ENCODE measurements around the gene CRCP. TPM values are rescaled to one million over a fixed set of nuclear protein-coding genes. Genes with fewer than 3 reads are reported as not detected.
A peak's percentile ranks its signal among the peaks of the same experiment; 100 is the strongest.

Gene CRCP
- total and polyA plus RNA-seq, 2 experiments from 2014 or later, result 36.1 to 43.4 TPM

- TF ChIP-seq CTCF (conservative IDR thresholded peaks at IDR 0.05; ENCODE audit: low read depth in 2 of 2) (no peak), POLR2AphosphoS5 (IDR thresholded peaks at IDR 0.05; ENCODE audit: low read depth) (no peak), ZNF331 (CRISPR knock-in tag; IDR thresholded peaks at IDR 0.05; ENCODE audit: low read depth) (no peak)
Observed at GRCh38 chr7:66190504-66190857, 75.8 kb downstream of the CRCP start (continued).

GRCh38 chr7:66193146-66193725 lies 78.6 kb downstream of the CRCP start:
- Histone ChIP-seq H3K36me3 (ENCODE audit: insufficient read depth) (no peaks in the 10 kb centered on the region), H4K20me1 (replicated peaks; ENCODE audit: insufficient read depth) (no peaks in the 10 kb centered on the region), H3K9me2 (ENCODE audit: insufficient read depth) (no peaks in the 10 kb centered on the region), H3F3A (replicated peaks; ENCODE audit: low read depth) (no peaks in the 10 kb centered on the region), H3K79me2 (replicated peaks; ENCODE audit: insufficient read depth) (no peaks in the 10 kb centered on the region), H3K27ac (ENCODE audit: low read depth) (no peak overlapping the region), H2AFZ (no peak overlapping the region), H3K4me2 (no peak overlapping the region), H3K4me1 (ENCODE audit: insufficient read depth) (peaks cover under 1% of the 10 kb centered on the region; the same call in 1 of the 2 replicates), H3K4me3 (no peak overlapping the region), H3K27me3 (ENCODE audit: insufficient read depth) (no peaks in the 10 kb centered on the region)
- Mint-ChIP-seq H3K4me1 (peaks cover 2% of the 10 kb centered on the region; the same call in 1 of the 3 replicates), H3K36me3 (ENCODE audit: low read depth) (no peaks in the 10 kb centered on the region), H3K4me3 (no peak overlapping the region), H3K27me3 (ENCODE audit: insufficient read depth, low read depth, poor library complexity) (peaks cover 7% of the 10 kb centered on the region), H3K9me3 (no peaks in the 10 kb centered on the region), H3K27ac (no peak overlapping the region)
- DNase-seq (ENCODE audit: low spot score), result no peak
- no peak for TF ChIP-seq POLR2AphosphoS5 (IDR thresholded peaks at IDR 0.05; ENCODE audit: low read depth)
- ATAC-seq, result no peak

GRCh38 chr7:66198469-66198868 lies 83.8 kb downstream of the CRCP start:
- peaks cover 5% of the 10 kb centered on the region; the same call in 1 of the 2 replicates for H3K4me1 ChIP-seq (ENCODE audit: insufficient read depth)
- Mint-ChIP-seq H3K36me3 (ENCODE audit: low read depth) (no peaks in the 10 kb centered on the region), H3K4me1 (peaks cover 7% of the 10 kb centered on the region; the same call in 2 of the 3 replicates), H3K27me3 (ENCODE audit: insufficient read depth, low read depth, poor library complexity) (peaks cover 11% of the 10 kb centered on the region), H3K4me3 (no peak overlapping the region), H3K9me3 (no peaks in the 10 kb centered on the region; the same call in 2 of the 3 replicates), H3K27ac (no peak overlapping the region)
- TF ChIP-seq CTCF (conservative IDR thresholded peaks at IDR 0.05; ENCODE audit: low read depth in 2 of 2) (no peak), JUNB (IDR thresholded peaks at IDR 0.05; ENCODE audit: unreplicated experiment) (no peak), STAT1 (IDR thresholded peaks at IDR 0.05; ENCODE audit: unreplicated experiment) (no peak), NANOG (IDR thresholded peaks at IDR 0.05; ENCODE audit: borderline replicate concordance) (no peak)
- no peak overlapping the region for H3K4me2 ChIP-seq
- H3K36me3 ChIP-seq (ENCODE audit: insufficient read depth), result no peaks in the 10 kb centered on the region
- H3K79me2 ChIP-seq (replicated peaks; ENCODE audit: insufficient read depth), result no peaks in the 10 kb centered on the region
- no peak overlapping the region for H3K4me3 ChIP-seq
- H3K27ac ChIP-seq (ENCODE audit: low read depth), result no peak overlapping the region
- DNase-seq (ENCODE audit: low spot score), result no peak
- no peaks in the 10 kb centered on the region for H3K9me2 ChIP-seq (ENCODE audit: insufficient read depth)
- H3F3A ChIP-seq (replicated peaks; ENCODE audit: low read depth), result no peaks in the 10 kb centered on the region
- H2AFZ ChIP-seq, result peak overlapping the region; percentile 76
- H3K27me3 ChIP-seq (ENCODE audit: insufficient read depth), result no peaks in the 10 kb centered on the region
- ATAC-seq, result no peak; the same call in 2 of the 3 replicates
- no peaks in the 10 kb centered on the region for H4K20me1 ChIP-seq (replicated peaks; ENCODE audit: insufficient read depth)
